HG03280 (cell line): ENCODE results near the gene CSTPP1.
"Not testable (repeated sequence)": the region's sequence is repeated elsewhere in the genome, so short reads cannot be mapped to it uniquely, and the experiment has no call there.

Experiments
- ATAC-seq: cut with Tn5 transposase; IDR thresholded peaks from one replicate; pipeline ENCODE4 v1.9.1; 2021; ENCODE audit warnings: mild to moderate bottlenecking, moderate library complexity; ENCODE audit not compliant: unreplicated experiment

CSTPP1 gene

GRCh38 chr11:46912526-46913150 is 23.9 kb upstream of the CSTPP1 start:
- no peak for ATAC-seq

GRCh38 chr11:46913484-46913883 is 23.1 kb upstream of the CSTPP1 start:
- ATAC-seq, result no peak

DNA sequence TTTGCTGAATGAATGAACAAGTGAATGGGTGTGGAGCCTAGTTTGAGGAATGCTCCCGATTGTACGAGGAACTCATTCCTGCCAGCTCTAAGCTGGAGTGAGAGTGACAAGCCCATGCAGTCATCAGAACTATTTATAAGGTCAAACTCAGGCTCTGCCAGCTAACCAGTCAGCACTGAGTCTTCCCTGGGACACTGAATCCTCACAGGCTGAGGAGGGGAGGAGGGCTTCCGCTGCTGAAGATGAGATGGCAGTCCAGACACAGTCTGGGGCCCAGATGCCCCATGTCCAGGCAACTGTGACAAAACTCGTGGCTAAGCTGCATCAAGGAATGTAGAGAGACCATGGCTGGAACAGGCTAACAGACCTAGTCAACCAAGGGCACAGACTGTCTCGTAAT is 22.2 kb upstream of the CSTPP1 start:
- no peak for ATAC-seq

- no peak for ATAC-seq
Observed at GRCh38 chr11:46914910-46915309, 21.7 kb upstream of the CSTPP1 start.

DNA sequence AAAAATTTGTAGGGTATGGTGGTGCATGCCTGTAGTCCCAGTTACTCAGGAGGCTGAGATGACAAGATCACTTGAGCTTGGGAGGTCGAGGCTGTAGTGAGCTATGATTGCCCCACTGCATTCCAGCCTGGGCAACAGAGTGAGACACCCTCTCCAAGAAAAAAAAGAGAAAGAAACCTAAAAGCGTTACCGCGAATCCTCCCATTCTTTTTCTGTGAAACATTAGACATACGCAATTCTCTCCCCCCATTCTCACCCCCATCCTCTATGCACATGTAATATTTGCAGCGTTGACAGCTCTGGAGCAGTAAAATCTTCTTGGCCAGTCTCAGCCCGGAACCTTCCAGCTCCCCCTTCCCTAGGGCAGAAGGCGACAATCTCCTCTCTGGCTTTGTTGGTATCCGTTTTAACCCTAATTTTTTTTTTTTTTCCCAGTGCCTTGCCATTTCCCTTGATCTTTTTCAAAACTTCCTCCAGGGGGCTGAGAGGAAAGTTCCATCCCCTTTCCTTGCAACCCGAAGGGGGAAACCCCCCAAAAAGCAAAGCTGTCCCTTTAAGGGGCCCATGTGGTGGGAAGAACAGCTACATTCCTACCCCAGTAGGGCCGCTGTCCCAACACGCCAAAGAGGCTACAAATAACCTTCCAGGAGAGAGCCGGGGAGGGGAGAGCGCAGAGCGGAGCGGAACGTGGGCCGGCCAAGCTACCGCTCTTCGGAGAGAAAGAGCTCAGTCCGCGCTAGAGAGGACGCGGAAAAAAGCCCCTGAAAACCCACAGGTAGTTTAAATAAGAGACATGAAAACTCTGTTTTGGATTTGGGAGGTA is 20.1 kb upstream of the CSTPP1 start:
- no peak for ATAC-seq

DNA sequence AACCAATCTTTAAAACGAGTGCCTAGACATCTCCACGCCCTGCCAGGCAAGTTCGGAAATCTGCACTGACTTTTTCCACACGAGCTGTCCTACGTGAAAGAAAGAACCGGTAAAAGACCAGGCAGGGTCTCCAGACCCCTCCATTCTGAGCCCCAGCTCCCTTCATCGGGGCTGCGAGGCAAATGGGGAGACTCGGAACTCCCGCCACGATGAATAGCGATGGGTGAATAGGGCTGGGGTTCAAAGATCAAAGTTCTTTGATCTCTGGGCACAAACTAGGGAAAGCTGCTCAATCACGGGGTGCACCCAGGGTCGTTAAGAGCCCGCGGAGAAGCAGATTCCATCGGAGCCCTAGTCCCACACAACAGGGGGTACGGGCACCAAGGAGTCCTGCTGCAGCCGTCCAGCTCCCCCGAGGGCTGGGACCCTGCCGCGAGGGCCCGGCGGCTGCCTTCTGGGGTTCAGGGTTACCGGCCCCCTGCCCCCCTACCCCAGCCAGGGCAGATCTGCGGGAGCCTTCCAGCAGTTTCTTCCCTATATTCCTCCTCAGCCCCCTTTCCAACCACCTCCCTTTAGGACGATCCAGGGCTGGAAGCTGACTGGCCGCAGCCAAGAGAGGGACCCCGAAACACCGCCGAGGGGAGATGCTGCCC is 19.3 kb upstream of the CSTPP1 start:
- ATAC-seq, result no peak

DNA sequence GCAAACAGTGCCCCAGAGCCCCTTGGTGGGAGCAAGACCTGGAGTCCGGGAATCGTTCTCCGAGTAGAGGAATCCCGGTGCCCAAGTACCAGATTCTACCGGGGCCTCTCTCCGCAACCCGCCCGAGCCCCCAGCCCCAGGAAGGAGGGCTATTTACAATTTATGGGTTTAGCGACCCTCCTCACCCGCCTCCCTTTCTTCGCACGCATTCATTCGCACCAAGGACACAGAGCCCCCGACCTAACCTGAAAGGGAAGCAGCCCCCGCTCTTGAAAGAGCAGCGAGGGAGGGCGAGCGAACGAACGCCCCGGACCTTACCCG is 18.8 kb upstream of the CSTPP1 start:
- ATAC-seq, result no peak

- ATAC-seq, result no peak
Observed at GRCh38 chr11:46918083-46918787, 18.3 kb upstream of the CSTPP1 start, which contains the start of gene LRP4. LRP4 (minus strand) TSS chr11:46918550; CDS start chr11:46918379, 171 bp downstream.

GRCh38 chr11:46918788-46919513 is 17.6 kb upstream of the CSTPP1 start:
- no peak for ATAC-seq

DNA sequence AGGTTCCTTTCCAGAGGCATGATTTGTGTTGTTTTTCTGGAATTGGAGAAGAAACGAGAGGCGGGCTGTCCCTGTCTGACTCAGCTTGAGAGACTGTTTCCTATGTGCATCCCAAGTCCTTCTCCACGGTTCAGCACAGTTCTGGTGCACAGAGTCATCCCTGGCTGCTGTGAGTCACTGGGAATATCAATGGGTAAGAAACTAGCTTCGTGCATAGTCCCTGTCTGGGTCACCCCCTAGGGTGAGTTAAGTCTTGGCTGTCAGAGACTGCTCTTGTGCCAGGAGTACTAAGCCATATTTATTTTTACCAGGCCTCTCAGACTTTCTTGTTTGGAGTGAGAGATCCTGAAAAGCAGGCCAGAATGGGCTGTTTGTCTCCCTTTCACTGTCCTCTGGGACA is 15.8 kb upstream of the CSTPP1 start:
- ATAC-seq, result no peak

DNA sequence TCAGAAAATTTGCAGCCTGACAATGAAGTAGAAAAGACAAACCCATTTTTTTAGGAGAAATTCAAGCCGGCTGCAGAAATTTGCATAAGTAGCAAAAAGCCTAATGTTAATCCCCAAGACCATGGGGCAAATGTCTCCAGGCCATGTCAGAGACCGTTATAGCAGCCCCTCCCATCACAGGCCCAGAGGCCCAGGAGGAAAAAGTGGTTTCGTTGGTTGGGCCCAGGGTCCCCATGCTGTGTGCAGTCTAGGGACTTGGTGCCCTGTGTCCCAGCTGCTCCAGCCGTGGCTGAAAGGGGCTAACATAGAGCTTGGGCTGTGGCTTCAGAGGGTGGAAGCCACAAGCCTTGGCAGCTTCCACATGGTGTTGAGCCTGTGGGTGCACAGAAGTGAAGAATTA is 8.6 kb upstream of the CSTPP1 start:
- not testable (repeated sequence) for ATAC-seq

DNA sequence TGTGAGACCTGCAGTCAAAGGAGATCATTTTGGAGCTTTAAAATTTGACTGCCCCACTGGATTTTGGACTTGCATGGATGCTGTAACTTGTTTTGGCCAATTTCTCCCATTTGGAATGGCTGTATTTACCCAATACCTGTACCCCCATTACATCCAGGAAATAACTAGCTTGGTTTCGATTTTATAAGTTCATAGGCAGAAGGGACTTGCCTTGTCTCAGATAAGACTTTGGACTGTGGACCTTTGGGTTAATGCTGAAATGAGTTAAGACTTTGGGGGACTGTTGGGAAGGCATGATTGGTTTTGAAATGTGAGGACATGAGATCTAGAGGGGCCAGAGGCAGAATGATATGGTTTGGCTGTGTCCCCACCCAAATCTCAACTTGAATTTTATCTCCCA is 7.9 kb upstream of the CSTPP1 start:
- not testable (repeated sequence) for ATAC-seq

DNA sequence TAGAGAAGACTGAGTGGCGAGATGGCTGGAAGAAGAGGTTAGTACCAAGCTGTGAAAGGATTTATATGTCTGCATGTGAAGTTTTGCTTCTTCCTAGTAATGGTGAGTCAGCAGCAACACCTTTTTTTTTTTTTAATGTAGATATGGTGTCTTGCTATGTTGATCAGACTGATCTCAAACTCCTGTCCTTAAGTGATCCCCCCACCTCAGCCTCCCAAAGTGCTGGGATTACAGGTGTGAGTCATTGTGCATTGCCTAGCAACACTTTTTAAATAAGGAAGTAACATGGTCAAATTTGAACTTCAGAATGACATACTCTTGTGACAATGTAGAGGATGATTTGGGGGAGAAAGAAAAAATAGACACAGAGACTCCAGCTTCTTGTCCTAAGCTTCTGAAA is 6.5 kb upstream of the CSTPP1 start:
- no peak for ATAC-seq

GRCh38 chr11:46942172-46942571 is 5.6 kb downstream of the CSTPP1 start:
- no peak for ATAC-seq

DNA sequence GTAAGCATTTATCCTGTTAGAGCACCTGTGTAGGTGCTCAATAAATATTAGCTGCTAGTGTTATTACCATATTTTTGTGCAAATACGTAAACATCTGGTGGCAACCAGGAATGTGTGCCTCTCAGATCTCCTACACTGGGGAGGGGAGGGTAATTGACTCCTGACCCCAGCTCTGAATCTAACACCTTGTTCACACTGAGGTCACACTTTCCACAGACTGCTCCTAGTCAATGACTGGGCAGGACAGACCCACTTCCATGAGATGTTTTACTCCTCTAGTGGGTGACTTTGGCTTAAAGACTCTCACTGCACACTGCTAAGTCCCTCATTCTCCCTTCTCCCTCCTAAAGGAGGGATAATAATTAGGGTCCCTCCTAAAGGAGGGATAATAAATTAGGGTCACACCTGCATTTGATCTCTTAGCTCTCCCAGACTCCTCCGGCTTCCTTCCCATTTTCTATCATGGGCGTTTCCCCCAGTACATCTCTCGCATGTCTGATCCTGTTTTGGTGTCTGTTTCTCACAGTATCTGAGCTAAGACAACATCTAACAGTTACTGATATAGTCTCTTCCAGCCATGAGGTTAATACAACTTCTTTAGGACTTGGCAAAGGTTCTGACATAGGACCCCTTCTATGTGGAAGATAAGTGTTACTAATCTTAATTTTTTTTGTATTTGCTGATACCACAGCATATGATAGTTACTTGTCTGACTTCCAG is 8.0 kb downstream of the CSTPP1 start:
- no peak for ATAC-seq

DNA sequence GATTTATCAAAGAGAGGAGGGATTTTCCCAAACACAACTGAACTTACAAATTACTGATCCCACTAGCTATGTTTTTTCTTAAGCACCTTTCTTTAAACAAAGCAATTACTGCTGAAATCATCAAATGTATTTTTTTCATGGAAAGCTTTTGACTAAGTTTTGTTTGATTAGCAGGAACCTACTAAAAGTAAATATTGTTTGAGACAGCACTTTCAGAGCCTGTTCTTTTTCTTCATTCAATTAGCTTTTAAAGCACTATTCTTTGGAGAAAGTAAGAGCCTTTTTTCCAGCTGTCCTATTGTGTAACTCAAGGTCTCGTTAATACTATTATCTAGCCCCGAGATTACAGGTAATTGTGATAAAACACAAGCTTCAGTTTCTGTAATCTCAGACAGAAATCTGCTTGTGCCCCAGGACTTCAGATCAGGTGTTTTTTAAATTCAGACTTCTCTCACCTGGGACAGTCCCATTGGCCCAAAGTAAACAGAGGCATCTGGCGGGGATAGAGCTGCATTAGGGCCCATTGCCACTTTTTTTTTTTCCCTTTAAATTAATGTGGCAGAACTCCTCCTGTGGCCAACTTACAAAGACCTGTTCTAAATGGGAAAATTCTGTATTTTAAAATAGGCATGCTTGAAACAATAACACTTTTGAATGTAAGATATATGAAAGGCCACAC is 11.0 kb downstream of the CSTPP1 start:
- ATAC-seq, result no peak

GRCh38 chr11:46948378-46949131 is 12.0 kb downstream of the CSTPP1 start:
- ATAC-seq, result no peak

GRCh38 chr11:46949297-46949696 is 12.7 kb downstream of the CSTPP1 start:
- ATAC-seq, result no peak

GRCh38 chr11:46951864-46952263 is 15.3 kb downstream of the CSTPP1 start:
- no peak for ATAC-seq
